HAP-1 (cell line): Measurements from ENCODE around the gene TNK2.
"Not testable (repeated sequence)": the region's sequence is repeated elsewhere in the genome, so short reads cannot be mapped to it uniquely, and the experiment has no call there.

ENCODE experiments used
- DNase-seq, 2 experiments: peaks; one replicate each; pipeline ENCODE4 v3.0.0-alpha.2; 2016 to 2020; ENCODE audit warnings: low spot score in 2 of 2
- H3K27me3 ChIP-seq: fragments of 250-450 bp; sonication (Bioruptor Pico); 2 replicates; pipeline ENCODE4 v1.5.1; 2020; ENCODE audit warnings: low read depth, mild to moderate bottlenecking, moderate library complexity
- H3K36me3 ChIP-seq: fragments of 250-450 bp; sonication (Bioruptor Pico); replicated peaks from 2 replicates; pipeline ENCODE4 v1.5.1; 2020; ENCODE audit warnings: mild to moderate bottlenecking
- H3K4me1 ChIP-seq: fragments of 250-450 bp; sonication (Bioruptor Pico); 2 replicates; pipeline ENCODE4 v1.5.1; 2020; ENCODE audit warnings: mild to moderate bottlenecking
- H3K4me3 ChIP-seq: fragments of 250-450 bp; sonication (Bioruptor Pico); 2 replicates; pipeline ENCODE4 v1.5.1; 2020; ENCODE audit warnings: mild to moderate bottlenecking, moderate library complexity
- H3K9me3 ChIP-seq: fragments of 250-450 bp; sonication (Bioruptor Pico); 2 replicates; pipeline ENCODE4 v1.5.1; 2020; ENCODE audit warnings: mild to moderate bottlenecking, moderate library complexity
- in situ Hi-C: fragments of 300-500 bp; cut with MboI; formaldehyde crosslinking; loops from 3 replicates; pipeline ENCODE4 v1.14.3; 2020; ENCODE audit warnings: low sequenced_read_pairs, inconsistent platforms, mixed read lengths

The TNK2 gene

DNA sequence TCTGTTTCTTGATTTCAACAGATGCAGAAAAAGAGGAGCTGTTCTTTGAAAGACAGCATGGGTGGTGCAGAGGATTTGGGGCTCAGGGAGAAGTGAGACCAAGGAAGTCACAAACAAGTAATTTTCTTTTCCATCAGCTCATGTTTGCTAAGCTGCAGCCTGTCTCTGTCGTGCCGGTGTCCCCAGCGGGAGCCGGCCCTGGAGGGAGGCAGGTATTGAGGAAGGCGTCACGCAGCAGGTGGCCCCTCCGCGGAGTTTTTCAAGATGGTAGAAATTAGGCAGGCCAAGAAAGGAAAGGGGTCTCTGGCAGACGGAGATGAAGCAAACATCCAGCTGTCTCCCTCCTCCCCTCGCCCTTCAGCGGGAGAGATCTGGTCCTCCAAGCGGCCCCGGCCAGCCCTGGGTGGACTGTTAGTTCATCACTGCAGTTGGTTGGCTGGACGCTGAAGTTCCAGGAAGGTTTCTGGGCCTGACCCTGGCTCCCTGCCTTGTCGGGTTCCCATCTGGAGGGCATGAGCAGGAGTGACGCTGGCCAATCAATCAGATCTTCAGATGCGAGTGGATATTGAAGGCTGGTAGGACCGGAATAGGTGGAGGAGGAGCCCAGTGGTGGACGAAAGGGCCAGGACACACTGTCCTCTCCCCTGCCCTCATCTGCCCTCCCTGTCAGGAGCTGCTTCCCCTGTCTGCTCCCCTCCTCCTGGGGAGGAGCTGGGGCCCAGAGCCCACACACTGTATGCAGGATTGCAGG, 68.9 kb downstream of the TNK2 start:
- no peak overlapping the region for H3K4me3 ChIP-seq
- H3K36me3 ChIP-seq = no peaks in the 10 kb centered on the region
- H3K4me1 ChIP-seq = no peaks in the 10 kb centered on the region
- H3K9me3 ChIP-seq = no peaks in the 10 kb centered on the region
- in situ Hi-C loops = loop anchor here (10.0 kb wide), 1 partner anchor 95 kb away; no protein-coding TSS in a partner anchor
- H3K27me3 ChIP-seq = no peaks in the 10 kb centered on the region
- DNase-seq = no peak

DNA sequence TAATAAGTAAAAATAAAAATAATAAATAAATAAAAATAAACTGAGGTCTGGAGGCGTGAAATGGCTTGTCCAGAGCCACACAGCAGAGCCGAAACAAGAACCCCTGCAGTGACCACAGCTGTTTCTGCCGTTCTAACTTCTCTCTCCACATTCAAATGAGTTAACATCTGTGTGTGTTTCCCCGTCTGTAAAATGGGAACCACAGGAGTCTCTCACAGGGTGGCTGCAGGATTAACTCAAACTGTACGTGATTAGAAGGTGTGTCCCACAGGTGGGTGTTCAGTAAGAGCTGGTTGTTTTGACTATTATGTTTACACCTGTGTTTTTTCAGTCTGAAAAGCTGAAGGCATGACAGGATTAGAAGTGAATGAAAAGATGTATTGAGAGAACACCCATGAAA, 69.6 kb downstream of the TNK2 start:
- no peaks in the 10 kb centered on the region for H3K4me1 ChIP-seq
- H3K36me3 ChIP-seq = no peaks in the 10 kb centered on the region
- no peak overlapping the region for H3K4me3 ChIP-seq
- DNase-seq = no peak
- no peaks in the 10 kb centered on the region for H3K27me3 ChIP-seq
- no peaks in the 10 kb centered on the region for H3K9me3 ChIP-seq
- in situ Hi-C loops = no loop called here

DNA sequence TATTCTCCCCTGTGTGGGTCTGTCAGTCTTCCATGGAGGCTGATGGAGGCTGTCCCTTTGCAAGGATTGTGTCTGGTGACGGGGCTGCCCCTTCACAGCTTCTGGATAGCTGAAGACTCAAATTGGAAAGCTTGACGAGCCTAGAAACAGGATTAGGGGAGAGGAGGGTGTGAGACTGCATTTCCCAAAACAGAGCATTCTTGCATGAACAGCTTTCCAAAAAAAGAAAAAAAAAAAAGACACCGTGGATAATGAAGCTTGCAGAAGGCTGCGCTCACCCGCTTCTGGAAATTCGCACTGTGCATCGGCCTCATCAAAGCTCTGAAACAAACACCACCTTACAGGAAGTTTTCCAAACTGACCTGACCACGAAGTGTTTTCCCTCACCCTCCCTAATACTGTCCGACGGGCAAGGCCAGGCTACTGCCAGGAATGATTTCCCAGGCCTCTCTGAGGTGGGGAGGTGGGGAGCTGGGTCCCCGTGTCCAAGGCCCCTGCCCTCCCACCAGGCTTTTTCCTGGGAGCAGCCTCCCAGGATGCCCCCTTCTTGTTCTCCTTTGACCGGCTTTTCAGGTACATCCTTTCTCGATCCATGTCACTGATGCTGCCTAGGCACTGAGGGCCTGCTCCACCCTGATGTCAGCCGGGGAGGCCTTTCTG, 71.7 kb downstream of the TNK2 start:
- no peaks in the 10 kb centered on the region for H3K9me3 ChIP-seq
- no peaks in the 10 kb centered on the region for H3K36me3 ChIP-seq
- H3K4me3 ChIP-seq = no peak overlapping the region
- no peaks in the 10 kb centered on the region for H3K27me3 ChIP-seq
- H3K4me1 ChIP-seq = no peaks in the 10 kb centered on the region
- DNase-seq = no peak
- in situ Hi-C loops = no loop called here

DNA sequence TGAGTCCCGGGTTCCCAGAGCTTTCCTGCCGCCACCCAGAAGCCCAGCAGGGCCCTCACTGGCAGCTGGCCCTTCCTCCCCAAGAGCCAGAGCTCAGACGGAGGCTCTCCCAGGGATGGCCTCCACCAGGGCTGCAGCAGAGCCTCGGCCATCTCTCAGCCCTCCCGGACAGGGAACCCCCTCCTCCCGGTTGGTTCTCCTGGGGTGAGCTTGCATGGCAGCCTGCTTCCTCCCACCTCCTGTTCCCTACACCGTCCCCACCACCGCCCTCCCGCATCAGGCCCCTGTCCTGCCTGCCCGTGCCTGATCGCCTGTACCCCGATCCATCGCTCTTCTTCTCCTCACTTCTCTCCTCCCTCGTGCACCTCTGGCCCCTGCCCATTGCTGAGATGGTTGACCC, 72.6 kb downstream of the TNK2 start:
- Histone ChIP-seq H3K36me3 (no peaks in the 10 kb centered on the region), H3K4me1 (no peaks in the 10 kb centered on the region), H3K27me3 (no peaks in the 10 kb centered on the region), H3K4me3 (no peak overlapping the region), H3K9me3 (no peaks in the 10 kb centered on the region)
- DNase-seq = no peak
- in situ Hi-C loops = no loop called here

DNA sequence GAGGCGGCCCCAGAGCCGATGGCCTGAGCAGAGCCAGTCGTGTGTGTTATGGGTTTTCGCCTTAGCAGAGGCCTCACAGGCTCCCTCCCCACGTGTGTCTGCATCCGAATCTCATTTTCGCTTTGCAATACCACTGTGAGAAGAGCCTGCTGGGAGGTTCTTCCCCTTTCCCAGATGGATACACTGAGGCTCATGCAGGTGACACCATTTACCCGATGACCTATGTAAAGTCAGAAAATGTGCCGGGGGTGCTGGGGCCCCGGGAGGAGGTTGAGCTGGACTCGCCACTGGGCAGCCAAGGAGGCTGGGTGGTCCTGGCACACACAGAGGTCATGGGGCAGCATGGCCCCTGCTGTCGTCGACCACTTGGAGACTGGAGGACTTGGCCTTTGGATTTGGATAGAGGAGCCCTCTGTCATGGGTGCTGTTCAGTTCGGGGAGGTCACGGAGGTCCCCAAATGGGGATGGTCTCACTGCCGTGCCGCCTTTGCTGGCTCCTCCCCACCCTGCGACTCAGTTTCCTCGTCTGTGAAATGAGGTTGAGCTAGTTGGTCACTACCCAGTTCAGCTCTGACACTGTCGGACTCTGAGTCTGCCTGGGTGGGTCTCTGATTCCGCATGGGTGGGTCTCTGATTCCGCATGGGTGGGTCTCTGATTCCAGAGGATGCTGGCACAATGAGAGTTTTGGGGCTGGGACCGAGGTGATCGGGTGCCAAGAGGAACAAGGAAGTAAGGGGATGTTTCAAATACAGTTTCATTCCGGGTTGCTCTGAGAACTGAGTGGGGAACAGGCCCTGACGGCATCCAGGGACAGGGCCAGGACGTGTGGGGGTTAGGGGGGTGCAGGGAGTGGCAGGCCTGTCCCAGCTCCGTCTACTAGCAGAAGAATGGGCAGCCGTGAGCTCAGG, 73.4 kb downstream of the TNK2 start:
- Histone ChIP-seq H3K4me3 (no peak overlapping the region), H3K27me3 (no peaks in the 10 kb centered on the region), H3K9me3 (no peaks in the 10 kb centered on the region), H3K36me3 (no peaks in the 10 kb centered on the region), H3K4me1 (no peaks in the 10 kb centered on the region)
- no peak for DNase-seq
- in situ Hi-C loops = no loop called here

DNA sequence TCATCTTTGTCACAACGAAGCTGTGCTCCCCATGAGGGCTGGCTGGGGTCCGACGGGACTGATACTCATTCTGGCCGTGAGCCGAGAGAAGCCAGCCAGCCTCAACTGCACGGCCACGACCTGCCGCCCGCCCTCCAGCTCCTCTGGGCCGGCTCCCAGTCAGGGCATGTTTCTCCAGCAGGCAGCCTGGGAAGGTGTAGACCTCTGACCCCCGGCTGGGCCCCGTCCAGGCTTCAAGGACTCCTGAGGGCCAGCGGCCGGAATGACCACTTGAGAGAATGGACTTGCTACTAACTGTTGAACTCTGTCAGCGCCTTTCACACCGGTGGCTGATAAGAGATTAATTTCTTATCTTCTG, 78.5 kb downstream of the TNK2 start:
- Histone ChIP-seq H3K9me3 (no peaks in the 10 kb centered on the region), H3K36me3 (no peaks in the 10 kb centered on the region), H3K4me1 (no peaks in the 10 kb centered on the region), H3K27me3 (no peaks in the 10 kb centered on the region), H3K4me3 (no peak overlapping the region)
- DNase-seq = no peak
- in situ Hi-C loops = no loop called here

DNA sequence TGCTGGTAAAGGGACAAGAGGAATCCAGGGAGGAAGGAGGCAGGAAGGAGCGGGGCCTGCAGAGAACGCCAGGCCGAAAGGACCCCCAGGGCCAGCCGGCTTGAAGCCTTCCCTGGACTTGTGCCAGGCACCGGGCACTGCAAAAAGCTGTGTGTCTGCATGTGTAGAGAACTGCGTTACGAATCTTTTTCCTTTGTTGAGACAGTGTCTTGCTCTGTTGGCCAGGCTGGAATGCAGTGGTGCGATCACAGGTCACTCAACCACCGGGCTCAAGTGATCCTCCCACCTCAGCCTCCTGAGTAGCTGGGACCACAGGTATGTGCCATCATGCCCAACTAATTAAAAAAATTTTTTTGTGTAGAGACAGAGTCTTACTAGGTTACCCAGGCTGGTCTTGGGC, 79.6 kb downstream of the TNK2 start:
- Histone ChIP-seq H3K27me3 (no peaks in the 10 kb centered on the region), H3K4me3 (no peak overlapping the region), H3K9me3 (no peaks in the 10 kb centered on the region), H3K36me3 (no peaks in the 10 kb centered on the region), H3K4me1 (no peaks in the 10 kb centered on the region)
- in situ Hi-C loops = no loop called here
- no peak for DNase-seq

DNA sequence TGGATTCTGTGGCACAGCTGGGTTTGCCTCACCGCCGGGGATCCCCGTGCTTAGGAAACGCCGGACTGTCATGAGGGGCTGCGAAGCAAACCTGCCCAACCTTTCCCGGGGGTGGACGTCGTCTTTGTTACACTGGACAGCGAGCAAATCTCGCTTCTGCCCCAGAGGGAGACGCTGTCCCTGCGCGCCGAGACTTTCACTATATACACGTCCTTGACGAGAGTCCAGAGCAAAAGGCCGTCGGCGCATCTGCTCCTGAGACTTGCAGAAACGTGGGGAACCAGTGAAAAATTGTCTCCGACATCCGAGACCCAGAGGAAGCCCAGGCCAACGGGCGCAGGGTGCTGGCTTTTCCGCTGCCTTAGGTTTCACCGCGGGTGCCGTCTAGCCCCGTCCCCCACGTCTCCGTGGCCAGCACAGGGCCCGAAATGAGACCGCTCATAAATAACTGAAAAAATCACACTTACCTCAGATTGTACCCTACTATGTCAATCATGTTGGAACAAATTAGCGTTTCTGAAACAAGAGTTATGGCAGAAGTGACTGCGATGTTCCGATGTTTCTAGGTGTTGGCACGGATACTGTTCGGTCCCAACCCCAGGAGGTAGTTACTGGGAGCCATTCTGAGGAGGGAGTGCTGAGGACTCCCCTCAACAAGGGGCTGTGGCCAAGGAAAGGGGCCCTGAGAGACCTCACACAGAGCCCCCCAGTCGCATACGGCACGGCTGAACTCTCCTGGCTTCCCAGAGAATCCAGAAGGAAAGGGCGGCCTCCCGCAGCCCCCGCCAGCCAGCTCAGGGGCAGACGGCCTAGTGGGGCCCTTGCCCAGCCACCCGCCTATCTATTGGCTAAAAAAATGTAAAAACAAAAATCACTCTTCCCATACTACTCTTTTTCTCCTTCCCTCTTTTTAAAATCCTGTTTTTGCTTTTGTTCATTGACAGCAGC, 82.2 kb downstream of the TNK2 start:
- Histone ChIP-seq H3K9me3 (no peaks in the 10 kb centered on the region), H3K36me3 (no peaks in the 10 kb centered on the region), H3K4me1 (no peaks in the 10 kb centered on the region), H3K4me3 (no peak overlapping the region), H3K27me3 (no peaks in the 10 kb centered on the region)
- in situ Hi-C loops = no loop called here
- DNase-seq = no peak

DNA sequence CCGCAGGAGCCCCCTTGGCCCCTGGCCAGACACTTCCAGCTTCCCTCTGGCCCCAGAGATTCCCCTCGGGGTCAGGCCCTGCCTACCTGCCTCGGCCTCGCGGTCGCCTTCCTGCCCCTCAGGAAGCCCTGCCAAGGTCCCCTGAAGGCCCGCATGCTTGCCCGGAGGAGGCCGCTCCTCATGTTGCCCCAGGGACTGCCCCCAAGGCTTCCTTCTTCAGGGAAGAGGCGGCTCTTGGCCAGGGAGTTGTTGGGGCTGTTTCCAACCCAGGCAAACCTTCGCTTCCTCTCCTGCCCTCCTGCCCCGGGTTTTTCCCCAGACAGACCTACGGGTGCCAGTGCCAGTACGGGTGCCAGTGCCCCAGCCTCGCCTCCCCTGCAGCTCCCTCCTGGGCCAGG, 83.2 kb downstream of the TNK2 start:
- Histone ChIP-seq H3K9me3 (no peaks in the 10 kb centered on the region), H3K4me3 (no peak overlapping the region), H3K36me3 (no peaks in the 10 kb centered on the region), H3K27me3 (no peaks in the 10 kb centered on the region), H3K4me1 (no peaks in the 10 kb centered on the region)
- DNase-seq = no peak
- in situ Hi-C loops = no loop called here

DNA sequence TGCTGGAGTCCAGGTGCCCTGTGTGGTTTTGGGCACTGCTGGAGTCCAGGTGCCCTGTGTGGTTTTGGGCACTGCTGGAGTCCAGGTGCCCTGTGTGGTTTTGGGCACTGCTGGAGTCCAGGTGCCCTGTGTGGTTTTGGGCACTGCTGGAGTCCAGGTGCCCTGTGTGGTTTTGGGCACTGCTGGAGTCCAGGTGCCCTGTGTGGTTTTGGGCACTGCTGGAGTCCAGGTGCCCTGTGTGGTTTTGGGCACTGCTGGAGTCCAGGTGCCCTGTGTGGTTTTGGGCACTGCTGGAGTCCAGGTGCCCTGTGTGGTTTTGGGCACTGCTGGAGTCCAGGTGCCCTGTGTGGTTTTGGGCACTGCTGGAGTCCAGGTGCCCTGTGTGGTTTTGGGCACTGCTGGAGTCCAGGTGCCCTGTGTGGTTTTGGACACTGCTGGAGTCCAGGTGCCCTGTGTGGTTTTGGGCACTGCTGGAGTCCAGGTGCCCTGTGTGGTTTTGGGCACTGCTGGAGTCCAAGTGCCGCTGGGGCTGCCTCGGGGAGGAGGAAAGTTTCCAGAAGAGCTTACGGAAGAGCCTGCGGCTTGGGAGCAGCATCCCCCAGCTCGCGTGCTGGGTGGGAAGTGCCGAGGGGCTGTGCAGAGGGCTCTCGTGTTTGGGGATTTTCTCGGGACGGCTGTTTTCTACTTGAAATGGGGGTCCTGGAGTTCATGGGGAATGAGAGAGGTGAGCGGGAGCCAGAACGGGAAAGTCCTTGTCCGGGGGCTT, 83.7 kb downstream of the TNK2 start:
- H3K36me3 ChIP-seq, H3K9me3 ChIP-seq, DNase-seq, in situ Hi-C loops, H3K4me3 ChIP-seq, H3K4me1 ChIP-seq, H3K27me3 ChIP-seq: not testable (repeated sequence)

DNA sequence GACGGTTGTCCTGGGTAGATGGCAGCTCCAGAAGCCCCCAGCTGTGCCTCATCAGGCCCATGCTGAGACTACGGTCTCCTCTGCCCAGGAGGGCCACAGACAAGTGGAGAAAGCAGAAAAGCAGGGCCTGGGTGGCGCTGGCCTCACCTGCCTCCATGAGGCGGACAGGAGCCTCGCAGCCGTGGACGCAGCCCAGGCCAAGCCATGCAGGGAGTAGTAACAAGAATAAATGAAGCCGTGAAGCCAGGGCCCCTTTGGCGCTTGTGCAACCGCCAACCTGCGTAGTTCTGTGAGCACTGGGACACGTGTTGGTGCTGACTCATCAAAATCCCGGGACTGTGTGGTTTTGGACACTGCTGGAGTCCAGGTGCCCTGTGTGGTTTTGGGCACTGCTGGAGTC, 84.4 kb downstream of the TNK2 start:
- Histone ChIP-seq H3K27me3 (no peaks in the 10 kb centered on the region), H3K9me3 (no peaks in the 10 kb centered on the region), H3K4me1 (no peaks in the 10 kb centered on the region), H3K36me3 (no peaks in the 10 kb centered on the region), H3K4me3 (no peak overlapping the region)
- DNase-seq = no peak
- in situ Hi-C loops = no loop called here

DNA sequence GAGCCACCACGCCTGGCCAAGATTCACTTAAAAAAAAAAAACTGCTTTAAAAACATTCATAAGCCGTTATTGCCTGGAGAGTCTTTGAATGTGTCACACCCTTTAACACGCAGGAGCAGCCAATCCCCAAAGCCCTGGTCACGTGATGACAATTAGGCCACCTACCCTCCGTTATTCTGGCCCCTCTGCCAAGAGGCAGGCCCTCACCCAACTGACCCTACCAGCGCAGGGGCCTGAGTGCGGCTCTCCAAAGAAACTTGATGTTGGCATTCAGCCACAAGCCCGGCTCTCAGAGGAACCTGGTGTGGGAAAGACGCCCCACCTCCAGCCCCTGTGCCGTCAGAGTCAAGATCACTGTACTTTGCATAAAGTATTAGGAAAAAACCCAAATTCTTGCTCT, 85.1 kb downstream of the TNK2 start:
- in situ Hi-C loops = no loop called here
- no peak overlapping the region for H3K4me3 ChIP-seq
- no peaks in the 10 kb centered on the region for H3K36me3 ChIP-seq
- no peak for DNase-seq
- no peaks in the 10 kb centered on the region for H3K9me3 ChIP-seq
- no peaks in the 10 kb centered on the region for H3K27me3 ChIP-seq
- no peaks in the 10 kb centered on the region for H3K4me1 ChIP-seq
